ENCODE results near the gene SUGP2.

SUGP2 gene

GRCh38 chr19:18948075-18948975, 85.0 kb downstream of the SUGP2 start:
- ChIA-PET POLR2A (no interaction called here), CTCF (no interaction called here)
- no peak for TF ChIP-seq CTCF (IDR thresholded peaks at IDR 0.05; ENCODE audit: control extremely low read depth, extremely low read depth, low read depth, missing control alignments)
- DNase-seq (ENCODE audit: extremely low spot score), result no peak

GRCh38 chr19:18946918-18947317, 86.4 kb downstream of the SUGP2 start:
- no peak for DNase-seq (ENCODE audit: extremely low spot score)
- no peak for TF ChIP-seq CTCF (IDR thresholded peaks at IDR 0.05; ENCODE audit: control extremely low read depth, extremely low read depth, low read depth, missing control alignments)
- ChIA-PET CTCF (no interaction called here), POLR2A (no interaction called here)

- CTCF ChIA-PET, result no interaction called here
- no peak for TF ChIP-seq CTCF (IDR thresholded peaks at IDR 0.05; ENCODE audit: control extremely low read depth, extremely low read depth, low read depth, missing control alignments)
Measured at GRCh38 chr19:18946335-18946734, 87.0 kb downstream of the SUGP2 start.

GRCh38 chr19:18945297-18945696, 88.0 kb downstream of the SUGP2 start:
- POLR2A ChIA-PET, result no interaction called here
- CTCF ChIA-PET, result interaction anchor here (0.7 kb wide), 1 partner anchor 356 kb away, joined by 3 read pairs; no protein-coding TSS in a partner anchor
- DNase-seq (ENCODE audit: extremely low spot score), result no peak
- TF ChIP-seq CTCF (IDR thresholded peaks at IDR 0.05; ENCODE audit: control extremely low read depth, extremely low read depth, low read depth, missing control alignments), result no peak

More at GRCh38 chr19:18946335-18946734, 87.0 kb downstream of the SUGP2 start:
- POLR2A ChIA-PET, result no interaction called here
- no peak for DNase-seq (ENCODE audit: extremely low spot score)

- no peak for TF ChIP-seq CTCF (IDR thresholded peaks at IDR 0.05; ENCODE audit: control extremely low read depth, extremely low read depth, low read depth, missing control alignments)
- ChIA-PET POLR2A (no interaction called here), CTCF (no interaction called here)
- no peak for DNase-seq (ENCODE audit: extremely low spot score)
Measured at GRCh38 chr19:18943465-18943864, 89.9 kb downstream of the SUGP2 start.

- ChIA-PET CTCF (no interaction called here), POLR2A (no interaction called here)
- DNase-seq (ENCODE audit: extremely low spot score), result no peak
- TF ChIP-seq CTCF (IDR thresholded peaks at IDR 0.05; ENCODE audit: control extremely low read depth, extremely low read depth, low read depth, missing control alignments), result no peak
Measured at GRCh38 chr19:18942692-18943091, 90.6 kb downstream of the SUGP2 start.
